Fibroblast of pulmonary artery (primary cell): Measurements from ENCODE around the gene NOC3L.
"Not testable (repeated sequence)": the region's sequence is repeated elsewhere in the genome, so short reads cannot be mapped to it uniquely, and the experiment has no call there.

Experiments used
- DNase-seq: peaks from one replicate; pipeline ENCODE4 v3.0.0-alpha.2; 2010; ENCODE audit warnings: low read depth
- H3K4me3 ChIP-seq: replicated peaks from 2 replicates; pipeline ENCODE4 v1.5.1; 2011; ENCODE audit warnings: low read depth, mild to moderate bottlenecking, control low read depth, low read length, moderate library complexity
- CTCF ChIP-seq: IDR thresholded peaks from 2 replicates; pipeline ENCODE4 v1.5.1; 2011; ENCODE audit warnings: mild to moderate bottlenecking, control low read depth, low read length, inconsistent platforms; ENCODE audit errors: missing control alignments

Gene NOC3L

GRCh38 chr10:94403380-94404213 is 40.9 kb upstream of the NOC3L start:
- DNase-seq, result peak; percentile 80
- H3K4me3 ChIP-seq, result peak overlapping the region; percentile 88
- no peak for TF ChIP-seq CTCF

- TF ChIP-seq CTCF, result no peak
- peak; percentile 17 for DNase-seq
- H3K4me3 ChIP-seq, result peak overlapping the region; percentile 88
These were observed 40.2 kb upstream of the NOC3L start for GRCh38 chr10:94402843-94403379.

GRCh38 chr10:94402204-94402842 is 39.6 kb upstream of the NOC3L start, which contains the start of gene TBC1D12:
Gene TBC1D12 (plus strand): TSS chr10:94402541. CDS start chr10:94402614, 73 bp downstream.
- no peak for TF ChIP-seq CTCF
- H3K4me3 ChIP-seq, result peak within 1 kb of the TSS; percentile 88
- peak; percentile 98 for DNase-seq

GRCh38 chr10:94398762-94399161 is 36.0 kb upstream of the NOC3L start:
- no peak for TF ChIP-seq CTCF
- H3K4me3 ChIP-seq, result no peak overlapping the region
- DNase-seq, result no peak

- TF ChIP-seq CTCF, result no peak
- peak; percentile 47 for DNase-seq
- H3K4me3 ChIP-seq, result no peak overlapping the region
These were observed 35.0 kb upstream of the NOC3L start for GRCh38 chr10:94397549-94398370.

- not testable (repeated sequence) for H3K4me3 ChIP-seq, DNase-seq
These were observed 29.4 kb upstream of the NOC3L start for GRCh38 chr10:94392117-94392516.

- DNase-seq, H3K4me3 ChIP-seq: not testable (repeated sequence)
These were observed 23.0 kb upstream of the NOC3L start for GRCh38 chr10:94385733-94386132.
